D341Med (cell line): Measurements from ENCODE around the gene ZC3H8.
A peak's percentile ranks its signal among the peaks of the same experiment; 100 is the strongest.
"Not testable (repeated sequence)": the region's sequence is repeated elsewhere in the genome, so short reads cannot be mapped to it uniquely, and the experiment has no call there.

Experiments
- DNase-seq: peaks from one replicate; pipeline ENCODE4 v3.0.0; 2012; ENCODE audit warnings: low spot score

Gene ZC3H8

GRCh38 chr2:112254466-112255240 is at the start of gene ZC3H8:
Gene ZC3H8, minus strand, starts transcription at chr2:112255042. Its CDS starts 61 bp downstream, at chr2:112254981.
- peak; percentile 100 for DNase-seq

- no peak for DNase-seq
Observed at GRCh38 chr2:112304298-112304941, 49.6 kb upstream of the ZC3H8 start.

GRCh38 chr2:112301973-112302372 is 47.1 kb upstream of the ZC3H8 start:
- DNase-seq: no peak

GRCh38 chr2:112301171-112301584 is 46.3 kb upstream of the ZC3H8 start:
- DNase-seq: no peak

- DNase-seq: no peak
Observed at GRCh38 chr2:112296407-112296806, 41.6 kb upstream of the ZC3H8 start.

GRCh38 chr2:112295407-112296078 is 40.7 kb upstream of the ZC3H8 start:
- no peak for DNase-seq

- no peak for DNase-seq
Observed at GRCh38 chr2:112293636-112294401, 39.0 kb upstream of the ZC3H8 start.

GRCh38 chr2:112290648-112291047 is 35.8 kb upstream of the ZC3H8 start:
- DNase-seq: no peak

- no peak for DNase-seq
Observed at GRCh38 chr2:112290088-112290487, 35.2 kb upstream of the ZC3H8 start.

- not testable (repeated sequence) for DNase-seq
Observed at GRCh38 chr2:112283535-112283934, 28.7 kb upstream of the ZC3H8 start.

- DNase-seq: not testable (repeated sequence)
Observed at GRCh38 chr2:112282066-112282465, 27.2 kb upstream of the ZC3H8 start.

GRCh38 chr2:112277596-112278220 is 22.9 kb upstream of the ZC3H8 start:
- DNase-seq: no peak

GRCh38 chr2:112276954-112277353 is 22.1 kb upstream of the ZC3H8 start:
- no peak for DNase-seq

- peak; percentile 91 for DNase-seq
Observed at GRCh38 chr2:112275887-112276773, 21.3 kb upstream of the ZC3H8 start.

GRCh38 chr2:112275311-112275886 is 20.6 kb upstream of the ZC3H8 start, which contains the start of gene ZC3H6:
Gene ZC3H6, plus strand, starts transcription at chr2:112275597. Its CDS starts 398 bp downstream, at chr2:112275995.
- DNase-seq: peak; percentile 99

- DNase-seq: no peak
Observed at GRCh38 chr2:112273349-112273748, 18.5 kb upstream of the ZC3H8 start.

GRCh38 chr2:112272669-112273068 is 17.8 kb upstream of the ZC3H8 start:
- DNase-seq: no peak

GRCh38 chr2:112268547-112268946 is 13.7 kb upstream of the ZC3H8 start:
- no peak for DNase-seq

GRCh38 chr2:112262876-112263275 is 8.0 kb upstream of the ZC3H8 start:
- no peak for DNase-seq

- DNase-seq: no peak
Observed at GRCh38 chr2:112260295-112260625, 5.4 kb upstream of the ZC3H8 start.
